HG02642 (cell line): Measurements from ENCODE around the gene ZNF653.
A peak's percentile ranks its signal among the peaks of the same experiment; 100 is the strongest.
"Not testable (repeated sequence)": the region's sequence is repeated elsewhere in the genome, so short reads cannot be mapped to it uniquely, and the experiment has no call there.

Source experiments
- ATAC-seq: cut with Tn5 transposase; IDR thresholded peaks from one replicate; pipeline ENCODE4 v1.9.1; 2021; ENCODE audit warnings: mild to moderate bottlenecking; ENCODE audit not compliant: unreplicated experiment, poor library complexity

Gene ZNF653

DNA sequence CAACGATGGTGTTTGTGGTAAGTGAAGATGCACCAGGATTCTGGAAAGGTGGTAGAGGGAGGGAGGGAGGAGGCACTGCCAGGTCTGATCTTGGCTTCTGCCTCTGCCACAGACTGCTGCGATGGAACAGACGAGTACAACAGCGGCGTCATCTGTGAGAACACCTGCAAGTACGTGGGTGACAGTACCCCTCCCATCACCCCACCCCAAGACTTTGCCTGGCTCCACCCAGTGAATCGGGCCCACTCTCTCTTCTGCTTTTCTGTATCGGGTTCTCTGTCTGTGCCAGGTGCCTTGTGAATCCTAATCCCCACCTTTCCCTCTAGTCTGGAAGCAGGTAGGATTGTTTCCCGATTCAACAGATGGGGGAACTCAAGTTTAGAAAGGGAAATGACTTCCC is 67.7 kb downstream of the ZNF653 start:
- ATAC-seq, result no peak

DNA sequence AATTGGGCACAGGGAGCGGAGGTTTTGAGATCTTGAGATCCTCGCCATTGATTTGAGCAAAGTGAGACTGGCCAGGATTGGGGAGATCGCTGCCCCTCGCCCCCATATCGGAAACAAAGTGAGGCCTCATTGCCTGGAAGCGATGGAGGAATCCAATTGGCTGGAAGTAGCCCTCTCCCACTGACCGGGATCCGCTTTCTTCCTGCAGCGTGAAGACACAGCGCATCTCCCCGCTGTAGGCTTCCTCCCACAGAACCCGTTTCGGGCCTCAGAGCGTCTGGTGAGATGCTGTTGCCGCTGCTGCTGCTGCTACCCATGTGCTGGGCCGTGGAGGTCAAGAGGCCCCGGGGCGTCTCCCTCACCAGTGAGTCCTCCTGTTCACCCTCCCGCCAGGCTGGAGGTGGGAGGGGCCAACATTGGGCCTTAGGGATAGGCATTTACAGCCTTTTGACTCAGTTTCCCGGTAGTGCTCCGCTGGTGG is 69.8 kb downstream of the ZNF653 start:
- no peak for ATAC-seq

- peak; percentile 92 for ATAC-seq
Observed at GRCh38 chr19:11435057-11435832, 70.4 kb downstream of the ZNF653 start, which contains the start of the genes ODAD3 and PRKCSH. Gene ODAD3, minus strand, starts transcription at chr19:11435121. Its CDS starts 105 bp downstream, at chr19:11435016. Gene PRKCSH, plus strand, starts transcription at chr19:11435635. Its CDS starts 483 bp downstream, at chr19:11436118.

DNA sequence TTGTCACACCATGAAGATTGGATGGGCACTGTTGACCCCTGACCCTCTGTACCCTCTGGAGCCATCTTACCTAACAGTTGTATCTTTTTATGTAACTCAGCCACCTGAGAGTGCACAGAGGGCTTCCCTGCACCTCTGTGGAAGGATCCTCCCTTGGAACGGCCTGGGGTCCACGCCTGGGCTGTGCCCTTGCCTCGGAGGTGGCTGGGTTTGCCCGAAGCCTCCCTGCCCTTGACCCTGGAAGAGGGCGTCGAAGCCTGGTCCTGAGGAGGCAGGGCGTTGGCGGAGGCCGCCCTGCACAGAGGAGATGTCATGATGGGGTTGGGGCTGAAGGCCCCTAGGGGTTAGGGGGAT is 71.0 kb downstream of the ZNF653 start:
- no peak for ATAC-seq

- not testable (repeated sequence) for ATAC-seq
Observed at GRCh38 chr19:11433526-11433925, 72.1 kb downstream of the ZNF653 start.
